ENCODE measurements around the gene IGFN1. TPM values are rescaled to one million over a fixed set of nuclear protein-coding genes. Genes with fewer than 3 reads are reported as not detected.

The IGFN1 gene
- total RNA-seq, 5 donors from 2014 or later (not counting 1 experiment from before 2014, with no cell fraction given), result not detected

DNA sequence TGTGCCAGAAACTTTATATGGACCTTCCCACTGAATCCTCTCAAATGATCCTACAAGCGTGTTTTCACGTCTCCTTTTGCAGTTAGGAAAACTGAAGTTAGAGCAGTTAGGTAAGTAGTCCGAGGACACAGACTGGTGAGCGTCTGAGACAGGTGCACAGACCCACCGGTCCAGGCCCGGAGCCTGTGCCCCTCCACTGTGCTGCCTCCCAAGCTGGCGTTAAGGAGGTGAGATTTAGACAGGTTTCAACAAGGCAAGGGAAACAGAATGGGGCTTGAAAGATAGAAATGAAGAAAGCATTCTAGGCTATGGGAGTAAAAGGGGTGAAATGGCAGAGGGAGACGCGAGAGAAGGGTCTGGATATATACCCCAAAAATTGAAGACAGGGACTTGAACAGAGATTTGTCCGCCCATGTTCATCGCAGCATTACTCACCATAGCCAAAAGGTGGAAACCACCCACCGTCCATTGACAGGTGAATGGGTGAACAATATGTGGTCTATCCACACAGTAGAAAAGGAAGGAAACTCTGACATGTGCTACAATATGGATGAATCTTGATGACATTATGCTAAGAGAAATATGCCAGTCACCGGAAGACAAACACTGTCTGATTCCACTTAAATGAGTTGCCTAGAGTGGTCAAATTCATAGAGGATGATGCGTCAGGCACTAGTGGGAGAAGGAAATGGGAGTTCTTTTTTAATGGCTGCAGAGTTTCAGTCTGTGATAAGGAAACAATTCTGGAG is 77.0 kb downstream of the IGFN1 start:
- Mint-ChIP-seq H3K4me3 (no peak overlapping the region), H3K36me3 (no peaks in the 10 kb centered on the region), H3K27me3 (peaks cover 56% of the 10 kb centered on the region in 2 donors), H3K4me1 (peaks cover 0 to 5% (median 0%) of the 10 kb centered on the region in 3 donors), H3K9me3 (no peaks in the 10 kb centered on the region), H3K27ac (no peak overlapping the region)
- Histone ChIP-seq H3K4me3 (ENCODE audit: control insufficient read depth in 1 of 2, extremely low read depth in 1 of 2, low read length in 1 of 2) (no peak overlapping the region), H3K27me3 (replicated peaks in 1 of 2; ENCODE audit: control insufficient read depth in 2 of 2, extremely low read depth in 1 of 2, insufficient read depth in 2 of 2, low read length in 1 of 2) (peaks cover 0 to 36% of the 10 kb centered on the region in 2 experiments), H3K36me3 (ENCODE audit: control insufficient read depth in 2 of 2, extremely low read depth in 1 of 2, insufficient read depth in 1 of 2, low read length in 1 of 2) (no peaks in the 10 kb centered on the region), H3K4me1 (ENCODE audit: control insufficient read depth in 1 of 2, extremely low read depth in 1 of 2, insufficient read depth in 2 of 2, low read length in 2 of 2) (no peaks in the 10 kb centered on the region), H3K27ac (ENCODE audit: low read length) (no peak overlapping the region), H3K9me3 (no peaks in the 10 kb centered on the region)
- ChIA-PET CTCF (no interaction called here), POLR2A (no interaction called here)
- 78% methylated on average over 8 of the region's 14 CpGs for WGBS (ENCODE audit: insufficient coverage)
- no peak for DNase-seq
- ATAC-seq (replicated peaks in 1 of 4), result no peak

GRCh38 chr1:201268604-201269151 is 78.1 kb downstream of the IGFN1 start:
- no peaks in the 10 kb centered on the region for H3K36me3 ChIP-seq (ENCODE audit: control insufficient read depth in 2 of 2, extremely low read depth in 1 of 2, insufficient read depth in 1 of 2, low read length in 1 of 2)
- 73% methylated on average over 9 of the region's 12 CpGs for WGBS (ENCODE audit: insufficient coverage)

DNA sequence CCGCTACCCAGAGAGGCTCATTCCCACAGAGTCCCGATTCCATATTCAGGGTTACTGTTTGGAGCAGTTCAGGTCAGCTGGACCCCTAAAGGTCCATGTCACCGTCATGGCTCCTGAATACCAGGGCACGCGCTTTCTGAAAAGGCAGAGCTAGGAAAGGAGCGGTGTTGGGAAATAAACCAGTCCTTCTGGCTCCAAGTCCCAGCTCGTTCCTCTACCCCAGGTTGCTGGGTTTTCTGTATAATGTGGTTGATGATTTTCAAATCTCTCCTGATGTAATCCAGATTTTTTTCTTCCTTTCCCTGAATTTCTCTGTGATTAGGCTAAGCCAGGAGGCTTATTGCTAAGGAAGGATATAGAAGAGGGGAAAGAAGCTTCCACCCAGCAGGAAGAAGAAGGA is 78.7 kb downstream of the IGFN1 start:
- Histone ChIP-seq H3K4me1 (ENCODE audit: control insufficient read depth in 1 of 2, extremely low read depth in 1 of 2, insufficient read depth in 2 of 2, low read length in 2 of 2) (no peaks in the 10 kb centered on the region), H3K9me3 (no peaks in the 10 kb centered on the region), H3K27me3 (replicated peaks in 1 of 2; ENCODE audit: control insufficient read depth in 2 of 2, extremely low read depth in 1 of 2, insufficient read depth in 2 of 2, low read length in 1 of 2) (peaks cover 0 to 29% of the 10 kb centered on the region in 2 experiments), H3K27ac (ENCODE audit: low read length) (no peak overlapping the region), H3K36me3 (ENCODE audit: control insufficient read depth in 2 of 2, extremely low read depth in 1 of 2, insufficient read depth in 1 of 2, low read length in 1 of 2) (no peaks in the 10 kb centered on the region), H3K4me3 (ENCODE audit: control insufficient read depth in 1 of 2, extremely low read depth in 1 of 2, low read length in 1 of 2) (no peak overlapping the region)
- POLR2A ChIA-PET, result no interaction called here
- peaks cover 43 to 45% of the 10 kb centered on the region in 2 donors for H3K27me3 Mint-ChIP-seq
- WGBS (ENCODE audit: insufficient coverage), result 92% methylated on average over 5 of the region's 7 CpGs
- H3K36me3 Mint-ChIP-seq, result no peaks in the 10 kb centered on the region
- peaks cover 0 to 5% (median 0%) of the 10 kb centered on the region in 3 donors for H3K4me1 Mint-ChIP-seq
- DNase-seq, result no peak
- no peak overlapping the region for H3K27ac Mint-ChIP-seq
- no peaks in the 10 kb centered on the region for H3K9me3 Mint-ChIP-seq
- CTCF ChIA-PET, result no interaction called here
- ATAC-seq (replicated peaks in 1 of 4), result no peak
- H3K4me3 Mint-ChIP-seq, result no peak overlapping the region

More at GRCh38 chr1:201268604-201269151, 78.1 kb downstream of the IGFN1 start:
- Histone ChIP-seq H3K27me3 (replicated peaks in 1 of 2; ENCODE audit: control insufficient read depth in 2 of 2, extremely low read depth in 1 of 2, insufficient read depth in 2 of 2, low read length in 1 of 2) (peaks cover 0 to 32% of the 10 kb centered on the region in 2 experiments), H3K4me1 (ENCODE audit: control insufficient read depth in 1 of 2, extremely low read depth in 1 of 2, insufficient read depth in 2 of 2, low read length in 2 of 2) (no peaks in the 10 kb centered on the region), H3K9me3 (no peaks in the 10 kb centered on the region), H3K4me3 (ENCODE audit: control insufficient read depth in 1 of 2, extremely low read depth in 1 of 2, low read length in 1 of 2) (no peak overlapping the region), H3K27ac (ENCODE audit: low read length) (no peak overlapping the region)
- CTCF ChIA-PET, result no interaction called here
- DNase-seq (peak in 1 of 35 experiments; percentile 12), ATAC-seq (replicated peaks in 1 of 4) (no peak)
- Mint-ChIP-seq H3K27me3 (peaks cover 47 to 48% of the 10 kb centered on the region in 2 donors), H3K36me3 (no peaks in the 10 kb centered on the region), H3K9me3 (no peaks in the 10 kb centered on the region), H3K4me1 (peaks cover 0 to 5% (median 0%) of the 10 kb centered on the region in 3 donors), H3K4me3 (no peak overlapping the region), H3K27ac (no peak overlapping the region)
- POLR2A ChIA-PET, result no interaction called here

DNA sequence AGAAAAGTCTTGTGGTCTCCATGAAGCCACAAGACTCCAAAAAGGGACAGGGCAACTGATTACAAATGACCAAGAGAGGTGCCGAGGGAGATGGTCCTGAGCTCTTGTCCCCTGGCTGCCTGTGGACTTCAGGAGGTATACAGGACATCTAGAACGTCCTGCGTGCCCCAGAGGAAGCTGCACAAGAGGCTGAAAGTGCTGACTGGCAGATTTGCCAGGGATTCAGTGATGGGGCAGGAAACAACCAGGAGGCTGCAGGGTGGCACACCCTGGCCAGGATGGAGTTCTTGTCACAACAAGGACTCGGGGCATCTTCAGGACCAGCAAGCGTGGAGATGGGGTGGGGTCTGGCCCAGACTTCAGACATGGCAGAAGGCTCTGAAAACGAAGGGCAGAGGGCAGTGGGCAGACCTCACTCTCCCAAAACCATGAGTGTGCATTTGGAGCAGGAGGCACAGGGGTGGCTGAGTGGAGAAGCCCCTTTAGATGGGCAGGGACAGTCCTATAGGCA is 79.3 kb downstream of the IGFN1 start:
- Mint-ChIP-seq H3K36me3 (no peaks in the 10 kb centered on the region), H3K27me3 (peaks cover 38 to 41% of the 10 kb centered on the region in 2 donors)
- POLR2A ChIA-PET, result no interaction called here

DNA sequence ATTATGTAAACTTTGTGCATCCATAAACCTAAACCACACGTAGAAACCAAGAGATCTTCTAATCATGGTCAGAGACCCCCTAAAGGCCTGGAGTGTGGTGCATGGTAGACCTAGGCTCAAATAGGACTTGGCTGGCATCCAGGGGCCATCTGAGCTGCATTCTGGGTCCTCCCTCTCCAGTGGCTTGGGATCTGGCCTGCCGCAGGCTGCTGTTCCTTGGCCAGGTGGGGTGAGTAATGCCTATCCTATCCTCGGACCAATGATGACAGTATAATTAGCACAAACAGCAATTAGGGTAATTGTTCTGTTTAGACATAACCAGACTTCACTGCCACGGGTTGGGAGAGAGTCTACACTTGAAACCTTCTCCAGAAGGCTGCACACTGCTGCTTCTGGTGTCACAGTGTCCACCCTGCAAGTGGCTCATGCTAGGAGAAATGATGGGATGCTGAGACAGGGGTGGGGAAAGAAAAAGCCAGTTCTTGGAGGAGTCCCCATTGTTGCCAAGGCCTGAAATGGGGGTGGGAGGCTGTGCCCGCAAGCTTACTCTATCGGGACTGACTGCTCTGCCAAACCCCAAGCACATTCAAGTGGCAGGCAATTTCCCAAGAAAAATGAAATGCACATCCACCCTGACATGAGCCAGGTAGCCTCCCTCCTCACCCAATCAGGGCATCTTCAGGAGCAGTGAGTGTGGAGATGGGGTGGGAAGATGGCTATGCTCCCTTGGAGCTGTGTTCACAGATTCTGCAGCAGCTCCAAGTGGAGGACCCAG is 80.2 kb downstream of the IGFN1 start:
- no peak overlapping the region for H3K27ac ChIP-seq (ENCODE audit: low read length)
- DNase-seq (no peak), ATAC-seq (replicated peaks in 1 of 4) (no peak)
- Mint-ChIP-seq H3K9me3 (no peaks in the 10 kb centered on the region), H3K4me3 (no peak overlapping the region), H3K27ac (no peak overlapping the region), H3K36me3 (no peaks in the 10 kb centered on the region), H3K27me3 (peaks cover 35 to 38% of the 10 kb centered on the region in 2 donors), H3K4me1 (peaks cover 0 to 5% (median 0%) of the 10 kb centered on the region in 3 donors)
- H3K4me1 ChIP-seq (ENCODE audit: control insufficient read depth in 1 of 2, extremely low read depth in 1 of 2, insufficient read depth in 2 of 2, low read length in 2 of 2), result no peaks in the 10 kb centered on the region
- H3K27me3 ChIP-seq (replicated peaks in 1 of 2; ENCODE audit: control insufficient read depth in 2 of 2, extremely low read depth in 1 of 2, insufficient read depth in 2 of 2, low read length in 1 of 2), result peaks cover 0 to 31% of the 10 kb centered on the region in 2 experiments
- no peaks in the 10 kb centered on the region for H3K36me3 ChIP-seq (ENCODE audit: control insufficient read depth in 2 of 2, extremely low read depth in 1 of 2, insufficient read depth in 1 of 2, low read length in 1 of 2)
- ChIA-PET CTCF (no interaction called here), POLR2A (no interaction called here)
- no peak overlapping the region for H3K4me3 ChIP-seq (ENCODE audit: control insufficient read depth in 1 of 2, extremely low read depth in 1 of 2, low read length in 1 of 2)
- no peaks in the 10 kb centered on the region for H3K9me3 ChIP-seq
- WGBS (ENCODE audit: insufficient coverage), result 61% methylated on average over 2 of the region's 6 CpGs

More for the DNA sequence above, 79.3 kb downstream of the IGFN1 start:
- Mint-ChIP-seq H3K4me3 (no peak overlapping the region), H3K4me1 (peaks cover 0 to 5% (median 0%) of the 10 kb centered on the region in 3 donors), H3K27ac (no peak overlapping the region), H3K9me3 (no peaks in the 10 kb centered on the region)
- peaks cover 0 to 25% of the 10 kb centered on the region in 2 experiments for H3K27me3 ChIP-seq (replicated peaks in 1 of 2; ENCODE audit: control insufficient read depth in 2 of 2, extremely low read depth in 1 of 2, insufficient read depth in 2 of 2, low read length in 1 of 2)
- no peak overlapping the region for H3K4me3 ChIP-seq (ENCODE audit: control insufficient read depth in 1 of 2, extremely low read depth in 1 of 2, low read length in 1 of 2)
- no peaks in the 10 kb centered on the region for H3K4me1 ChIP-seq (ENCODE audit: control insufficient read depth in 1 of 2, extremely low read depth in 1 of 2, insufficient read depth in 2 of 2, low read length in 2 of 2)
- no peak overlapping the region for H3K27ac ChIP-seq (ENCODE audit: low read length)
- 70% methylated on average over 5 of the region's 6 CpGs for WGBS (ENCODE audit: insufficient coverage)
- H3K9me3 ChIP-seq, result no peaks in the 10 kb centered on the region
- DNase-seq (peak in 1 of 35 experiments; percentile 17), ATAC-seq (replicated peaks in 1 of 4) (no peak)
- no peaks in the 10 kb centered on the region for H3K36me3 ChIP-seq (ENCODE audit: control insufficient read depth in 2 of 2, extremely low read depth in 1 of 2, insufficient read depth in 1 of 2, low read length in 1 of 2)
- CTCF ChIA-PET, result no interaction called here

DNA sequence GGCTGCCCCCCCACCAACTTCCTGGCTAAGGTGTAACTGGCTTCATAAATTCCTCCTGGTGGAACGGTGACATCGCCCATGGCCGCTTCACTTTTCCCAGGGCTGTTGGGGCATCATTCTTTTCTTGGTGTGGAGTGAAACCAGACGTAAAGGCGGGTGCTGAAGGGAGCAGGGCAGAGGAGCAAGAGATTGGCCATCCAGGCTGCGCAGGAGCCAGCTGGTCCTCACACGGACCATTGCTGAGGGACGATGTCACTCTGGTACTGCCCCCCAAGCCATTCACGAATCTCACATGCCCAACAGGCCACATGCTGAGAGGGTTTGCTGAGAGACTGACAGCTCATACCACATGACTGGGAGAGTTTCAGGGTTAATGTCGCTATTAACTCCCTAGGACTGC is 82.2 kb downstream of the IGFN1 start:
- WGBS (ENCODE audit: insufficient coverage), result 69% methylated on average over 4 of the region's 10 CpGs
- peaks cover 0 to 32% of the 10 kb centered on the region in 2 experiments for H3K27me3 ChIP-seq (replicated peaks in 1 of 2; ENCODE audit: control insufficient read depth in 2 of 2, extremely low read depth in 1 of 2, insufficient read depth in 2 of 2, low read length in 1 of 2)
- H3K4me1 ChIP-seq (ENCODE audit: control insufficient read depth in 1 of 2, extremely low read depth in 1 of 2, insufficient read depth in 2 of 2, low read length in 2 of 2), result no peaks in the 10 kb centered on the region
- Mint-ChIP-seq H3K27me3 (peaks cover 20 to 26% of the 10 kb centered on the region in 2 donors), H3K4me3 (no peak overlapping the region), H3K9me3 (no peaks in the 10 kb centered on the region), H3K4me1 (no peaks in the 10 kb centered on the region), H3K36me3 (no peaks in the 10 kb centered on the region), H3K27ac (no peak overlapping the region)
- no peak overlapping the region for H3K27ac ChIP-seq (ENCODE audit: low read length)
- no peaks in the 10 kb centered on the region for H3K9me3 ChIP-seq
- ChIA-PET POLR2A (no interaction called here), CTCF (interaction anchor here in 1 of 2 donors (1.2 kb wide), 1 partner anchor 30 kb away, joined by 4 read pairs; no protein-coding TSS in a partner anchor)
- no peak for DNase-seq
- no peaks in the 10 kb centered on the region for H3K36me3 ChIP-seq (ENCODE audit: control insufficient read depth in 2 of 2, extremely low read depth in 1 of 2, insufficient read depth in 1 of 2, low read length in 1 of 2)
- ATAC-seq (replicated peaks in 1 of 4), result no peak
- no peak overlapping the region for H3K4me3 ChIP-seq (ENCODE audit: control insufficient read depth in 1 of 2, extremely low read depth in 1 of 2, low read length in 1 of 2)

Measured in T-cell (primary cell).